ENCODE results near the gene TBC1D7.
"Not testable (repeated sequence)": the region's sequence is repeated elsewhere in the genome, so short reads cannot be mapped to it uniquely, and the experiment has no call there.

TBC1D7 gene

GRCh38 chr6:13355999-13356785 lies 27.9 kb upstream of the TBC1D7 start:
- DNase-seq, result no peak

GRCh38 chr6:13355043-13355945 lies 27.0 kb upstream of the TBC1D7 start:
- DNase-seq, result no peak

- no peak for DNase-seq
These were observed 26.1 kb upstream of the TBC1D7 start for GRCh38 chr6:13354331-13355042.

- no peak for DNase-seq
These were observed 23.8 kb upstream of the TBC1D7 start for GRCh38 chr6:13352165-13352564.

- no peak for DNase-seq
These were observed 22.9 kb upstream of the TBC1D7 start for GRCh38 chr6:13351271-13351670.

- no peak for DNase-seq
These were observed 21.6 kb upstream of the TBC1D7 start for GRCh38 chr6:13349811-13350506.

- no peak for DNase-seq
These were observed 20.2 kb upstream of the TBC1D7 start for GRCh38 chr6:13348334-13349113.

GRCh38 chr6:13346245-13346644 lies 17.9 kb upstream of the TBC1D7 start:
- no peak for DNase-seq

- no peak for DNase-seq
These were observed 14.2 kb upstream of the TBC1D7 start for GRCh38 chr6:13342414-13343019.

GRCh38 chr6:13339863-13340630 lies 11.7 kb upstream of the TBC1D7 start:
- DNase-seq, result no peak

- DNase-seq, result no peak
These were observed 9.7 kb upstream of the TBC1D7 start for GRCh38 chr6:13338038-13338437.

GRCh38 chr6:13336553-13336952 lies 8.2 kb upstream of the TBC1D7 start:
- peak; percentile 29 to 45 for DNase-seq

GRCh38 chr6:13334953-13335352 lies 6.6 kb upstream of the TBC1D7 start:
- no peak for DNase-seq

- DNase-seq, result no peak
These were observed 4.0 kb upstream of the TBC1D7 start for GRCh38 chr6:13332349-13332706.

- no peak for DNase-seq
These were observed 3.4 kb upstream of the TBC1D7 start for GRCh38 chr6:13331516-13332348.

- no peak for DNase-seq
These were observed 492 bp upstream of the TBC1D7 start for GRCh38 chr6:13328875-13329183.

- no peak for DNase-seq
These were observed 654 bp downstream of the TBC1D7 start for GRCh38 chr6:13327691-13328075.

- DNase-seq, result not testable (repeated sequence)
These were observed 2.2 kb downstream of the TBC1D7 start for GRCh38 chr6:13326031-13326586.

- DNase-seq, result no peak
These were observed 8.3 kb downstream of the TBC1D7 start for GRCh38 chr6:13319891-13320564.

All from NCI-H187 (cell line).